GM10847 (cell line): ENCODE measurements around the gene PSG1.
"Not testable (repeated sequence)": the region's sequence is repeated elsewhere in the genome, so short reads cannot be mapped to it uniquely, and the experiment has no call there.

Source experiments
- POLR2A ChIP-seq: IDR thresholded peaks from 2 replicates; pipeline ENCODE4 v1.6.1; 2011; ENCODE audit not compliant: insufficient read length; ENCODE audit errors: extremely low read depth

Gene PSG1

GRCh38 chr19:42879613-42880012 lies at the start of gene PSG1:
TSS of gene PSG1 (minus strand) at chr19:42879713. CDS start at chr19:42879581, 132 bp downstream.
- TF ChIP-seq POLR2A = no peak

- TF ChIP-seq POLR2A = no peak
Measured at GRCh38 chr19:42928896-42929295, 49.4 kb upstream of the PSG1 start.

- no peak for TF ChIP-seq POLR2A
Measured at GRCh38 chr19:42926781-42927180, 47.3 kb upstream of the PSG1 start.

- no peak for TF ChIP-seq POLR2A
Measured at GRCh38 chr19:42919757-42920079, 40.2 kb upstream of the PSG1 start.

- not testable (repeated sequence) for TF ChIP-seq POLR2A
Measured at GRCh38 chr19:42917634-42918033, 38.1 kb upstream of the PSG1 start, which contains the start of gene PSG6. TSS of gene PSG6 (minus strand) at chr19:42917894. CDS start at chr19:42917792, 102 bp downstream.

GRCh38 chr19:42872608-42873007 lies 6.9 kb downstream of the PSG1 start:
- TF ChIP-seq POLR2A = no peak

GRCh38 chr19:42857544-42857867 lies 22.0 kb downstream of the PSG1 start:
- no peak for TF ChIP-seq POLR2A

- no peak for TF ChIP-seq POLR2A
Measured at GRCh38 chr19:42850981-42851717, 28.4 kb downstream of the PSG1 start.

- no peak for TF ChIP-seq POLR2A
Measured at GRCh38 chr19:42846597-42846996, 32.9 kb downstream of the PSG1 start.

GRCh38 chr19:42831221-42832019 lies 48.1 kb downstream of the PSG1 start:
- no peak for TF ChIP-seq POLR2A

- no peak for TF ChIP-seq POLR2A
Measured at GRCh38 chr19:42816894-42817293, 62.6 kb downstream of the PSG1 start.
